ENCODE results near the gene CPO. TPM values are rescaled to one million over a fixed set of nuclear protein-coding genes. Genes with fewer than 3 reads are reported as not detected.
A peak's percentile ranks its signal among the peaks of the same experiment; 100 is the strongest.

CPO gene
- total and polyA plus RNA-seq, 2 experiments from 2014 or later: 0.20 TPM; not detected in 1

- Histone ChIP-seq H3K36me3 (ENCODE audit: low read depth) (no peaks in the 10 kb centered on the region), H3K9me3 (ENCODE audit: low read depth) (no peaks in the 10 kb centered on the region), H3K27ac (no peak overlapping the region), H3K4me1 (ENCODE audit: insufficient read depth) (peaks cover 10% of the 10 kb centered on the region), H3K4me2 (ENCODE audit: unreplicated experiment) (no peak overlapping the region), H3K27me3 (replicated peaks; ENCODE audit: insufficient read depth) (no peaks in the 10 kb centered on the region), H3K9me2 (ENCODE audit: insufficient read depth) (no peaks in the 10 kb centered on the region), H2AFZ (no peak overlapping the region), H3K79me2 (ENCODE audit: insufficient read depth) (no peaks in the 10 kb centered on the region), H3K9ac (no peak overlapping the region), H4K20me1 (ENCODE audit: insufficient read depth) (no peaks in the 10 kb centered on the region), H3K4me3 (no peak overlapping the region), H3F3A (ENCODE audit: insufficient read depth) (0 out of 2 replicates have a peak, but pooled peaks cover 5% of the 10 kb centered on the region)
- DNase-seq: no peak
- in situ Hi-C loops (cut with MboI): no loop called here
- TF ChIP-seq EZH2 (IDR thresholded peaks at IDR 0.05; ENCODE audit: insufficient read depth, poor library complexity, severe bottlenecking): no peak
- TF ChIP-seq EZH2phosphoT487 (IDR thresholded peaks at IDR 0.05; ENCODE audit: insufficient read depth, low read depth): no peak
- 72 to 75% methylated on average over 3 of the region's 3 CpGs for WGBS, 2 experiments (ENCODE audit: low coverage in 1 of 2, low lambda C conversion rate in 2 of 2, missing lambda C conversion rate in 2 of 2)
These were observed 19.0 kb upstream of the CPO start for GRCh38 chr2:206920310-206920709.

- no peak overlapping the region for H3K4me3 ChIP-seq
- peaks cover 3% of the 10 kb centered on the region for H3K4me1 ChIP-seq (ENCODE audit: insufficient read depth)
- H3K4me2 ChIP-seq (ENCODE audit: unreplicated experiment): no peak overlapping the region
- no peaks in the 10 kb centered on the region for H3K9me3 ChIP-seq (ENCODE audit: low read depth)
- H3K36me3 ChIP-seq (ENCODE audit: low read depth): no peaks in the 10 kb centered on the region
- TF ChIP-seq EZH2phosphoT487 (IDR thresholded peaks at IDR 0.05; ENCODE audit: insufficient read depth, low read depth): no peak
- no peak for TF ChIP-seq EZH2 (IDR thresholded peaks at IDR 0.05; ENCODE audit: insufficient read depth, poor library complexity, severe bottlenecking)
- in situ Hi-C loops (cut with MboI): no loop called here
- WGBS, 2 experiments (ENCODE audit: low coverage in 1 of 2, low lambda C conversion rate in 2 of 2, missing lambda C conversion rate in 2 of 2): 82 to 95% methylated on average over 2 of the region's 2 CpGs
- no peaks in the 10 kb centered on the region for H3K79me2 ChIP-seq (ENCODE audit: insufficient read depth)
- peak; percentile 36 for DNase-seq
- H2AFZ ChIP-seq: no peak overlapping the region
- no peaks in the 10 kb centered on the region for H3K9me2 ChIP-seq (ENCODE audit: insufficient read depth)
- H3F3A ChIP-seq (ENCODE audit: insufficient read depth): 0 out of 2 replicates have a peak, but pooled peaks cover 1% of the 10 kb centered on the region
- H3K27me3 ChIP-seq (replicated peaks; ENCODE audit: insufficient read depth): no peaks in the 10 kb centered on the region
- no peak overlapping the region for H3K9ac ChIP-seq
- no peak overlapping the region for H3K27ac ChIP-seq
- no peaks in the 10 kb centered on the region for H4K20me1 ChIP-seq (ENCODE audit: insufficient read depth)
These were observed 18.4 kb upstream of the CPO start for GRCh38 chr2:206920951-206921350.

- Histone ChIP-seq H3K27me3 (replicated peaks; ENCODE audit: insufficient read depth) (no peaks in the 10 kb centered on the region), H4K20me1 (ENCODE audit: insufficient read depth) (no peaks in the 10 kb centered on the region), H3F3A (ENCODE audit: insufficient read depth) (no peaks in the 10 kb centered on the region), H3K9ac (no peak overlapping the region), H3K36me3 (ENCODE audit: low read depth) (no peaks in the 10 kb centered on the region), H3K9me3 (ENCODE audit: low read depth) (no peaks in the 10 kb centered on the region), H3K4me3 (no peak overlapping the region), H3K27ac (no peak overlapping the region), H3K4me2 (ENCODE audit: unreplicated experiment) (no peak overlapping the region), H2AFZ (no peak overlapping the region), H3K4me1 (ENCODE audit: insufficient read depth) (no peaks in the 10 kb centered on the region), H3K9me2 (ENCODE audit: insufficient read depth) (no peaks in the 10 kb centered on the region), H3K79me2 (ENCODE audit: insufficient read depth) (no peaks in the 10 kb centered on the region)
- in situ Hi-C loops (cut with MboI): no loop called here
- TF ChIP-seq EZH2phosphoT487 (IDR thresholded peaks at IDR 0.05; ENCODE audit: insufficient read depth, low read depth): no peak
- no peak for TF ChIP-seq EZH2 (IDR thresholded peaks at IDR 0.05; ENCODE audit: insufficient read depth, poor library complexity, severe bottlenecking)
- DNase-seq: no peak
- 87% methylated on average over 5 of the region's 5 CpGs for WGBS, 2 experiments (ENCODE audit: low coverage in 1 of 2, low lambda C conversion rate in 2 of 2, missing lambda C conversion rate in 2 of 2)
These were observed 17.8 kb upstream of the CPO start for GRCh38 chr2:206921529-206921928.

DNA sequence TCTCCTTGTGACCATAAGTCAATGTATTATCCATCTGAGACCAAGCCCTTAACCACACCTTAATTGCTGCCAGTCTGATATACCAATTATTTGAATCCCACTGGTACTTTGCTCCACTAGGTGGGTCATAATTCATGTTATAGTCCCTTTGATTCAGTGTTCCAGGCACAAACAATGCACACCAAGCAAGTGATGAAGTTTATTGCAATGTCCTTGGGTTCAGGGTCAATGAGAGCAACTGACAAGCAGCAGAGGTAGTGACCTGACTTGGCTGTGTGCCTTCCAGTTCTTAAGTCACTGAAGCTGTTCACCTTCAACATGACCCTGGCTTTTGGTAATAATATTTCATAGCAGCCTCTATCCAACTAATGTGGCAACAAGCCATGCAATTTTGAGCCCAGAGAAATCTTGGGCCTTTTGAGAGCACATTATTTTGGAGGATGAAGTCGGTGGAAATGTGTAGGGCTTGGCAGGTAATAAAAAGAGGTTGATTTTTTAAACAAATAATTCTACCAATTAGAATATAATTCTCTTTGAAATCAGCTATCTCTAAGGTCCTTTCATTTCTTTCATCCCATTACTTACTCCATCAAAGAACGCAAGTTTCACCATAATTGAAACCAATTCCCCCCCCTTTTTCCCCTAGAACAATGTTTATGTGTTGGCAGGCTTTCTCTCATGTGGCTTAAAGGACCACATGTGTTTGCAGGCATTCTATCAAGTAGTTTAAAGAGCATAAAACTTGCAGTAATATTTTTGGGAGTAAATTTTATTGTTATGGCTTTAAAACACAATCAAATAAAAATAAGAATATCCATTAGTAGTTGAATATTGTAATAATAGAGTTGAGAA is 3.1 kb upstream of the CPO start:
- H2AFZ ChIP-seq: no peak overlapping the region
- in situ Hi-C loops (cut with MboI): no loop called here
- 16 to 23% methylated on average over 2 of the region's 2 CpGs for WGBS, 2 experiments (ENCODE audit: low coverage in 1 of 2, low lambda C conversion rate in 2 of 2, missing lambda C conversion rate in 2 of 2)
- no peak overlapping the region for H3K9ac ChIP-seq
- no peaks in the 10 kb centered on the region for H3K27me3 ChIP-seq (replicated peaks; ENCODE audit: insufficient read depth)
- H3K4me3 ChIP-seq: no peak overlapping the region
- no peaks in the 10 kb centered on the region for H3K4me1 ChIP-seq (ENCODE audit: insufficient read depth)
- no peak overlapping the region for H3K4me2 ChIP-seq (ENCODE audit: unreplicated experiment)
- no peaks in the 10 kb centered on the region for H3K9me2 ChIP-seq (ENCODE audit: insufficient read depth)
- TF ChIP-seq EZH2phosphoT487 (IDR thresholded peaks at IDR 0.05; ENCODE audit: insufficient read depth, low read depth): no peak
- no peak for TF ChIP-seq EZH2 (IDR thresholded peaks at IDR 0.05; ENCODE audit: insufficient read depth, poor library complexity, severe bottlenecking)
- H3K27ac ChIP-seq: no peak overlapping the region
- H3K9me3 ChIP-seq (ENCODE audit: low read depth): no peaks in the 10 kb centered on the region
- no peak for DNase-seq
- H3K79me2 ChIP-seq (ENCODE audit: insufficient read depth): no peaks in the 10 kb centered on the region
- H3K36me3 ChIP-seq (ENCODE audit: low read depth): no peaks in the 10 kb centered on the region
- no peaks in the 10 kb centered on the region for H3F3A ChIP-seq (ENCODE audit: insufficient read depth)
- no peaks in the 10 kb centered on the region for H4K20me1 ChIP-seq (ENCODE audit: insufficient read depth)
